HG02981 (cell line): ENCODE measurements around the gene GZF1.

Source experiments
- ATAC-seq: cut with Tn5 transposase; IDR thresholded peaks from one replicate; pipeline ENCODE4 v1.9.1; 2021; ENCODE audit warnings: mild to moderate bottlenecking, moderate library complexity; ENCODE audit not compliant: unreplicated experiment

Gene GZF1

DNA sequence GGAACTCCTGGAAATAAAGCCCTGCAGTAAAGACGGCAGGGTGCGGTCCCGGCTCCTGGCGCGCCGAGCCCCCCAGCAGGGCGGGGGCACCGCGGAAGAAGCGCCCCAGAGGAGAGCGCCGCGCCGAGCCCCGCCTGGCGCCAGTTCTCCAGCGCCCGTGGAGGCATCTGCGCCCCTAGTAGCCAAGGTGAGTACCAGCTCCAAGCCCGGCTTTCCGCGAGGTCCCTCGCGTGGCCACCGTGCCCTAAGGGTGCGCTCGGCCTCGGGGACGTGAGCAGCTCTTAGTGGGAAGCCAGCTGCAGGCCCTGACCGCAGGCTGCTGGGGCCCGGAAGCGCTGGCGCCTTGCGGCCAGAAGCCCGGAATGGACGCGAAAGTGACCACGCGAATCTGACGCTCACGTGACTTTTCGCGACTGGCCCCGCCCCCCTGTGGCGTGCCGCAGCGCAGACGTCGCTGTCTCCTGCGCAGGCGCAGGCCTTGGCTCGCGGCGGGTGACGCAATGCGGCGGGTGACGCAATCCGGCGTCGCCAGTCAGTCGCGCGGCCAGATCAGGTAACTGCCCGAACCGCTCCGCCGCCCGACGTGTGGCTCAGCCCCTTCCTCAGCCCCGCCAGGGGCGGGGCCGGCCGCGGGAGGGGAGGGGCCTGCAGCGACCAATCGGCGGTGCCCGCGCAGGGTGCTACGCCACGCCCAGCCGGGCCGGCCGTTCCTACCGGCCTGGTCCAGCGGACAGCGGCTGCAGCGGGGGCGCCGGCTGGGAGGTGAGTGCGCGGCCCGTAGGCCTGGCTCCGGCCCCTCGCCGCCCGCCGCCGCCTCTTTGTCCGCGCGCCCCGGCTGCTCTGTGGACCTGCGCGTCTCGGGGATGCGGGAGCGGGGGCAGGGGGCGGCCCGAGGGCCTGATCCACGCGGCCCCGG is at the start of gene GZF1:
TSS of gene GZF1 (plus strand) at position 707 of the 916 bp plus-strand sequence. CDS start 2,202 bp downstream, outside the sequence.
- ATAC-seq = peak; percentile 66

DNA sequence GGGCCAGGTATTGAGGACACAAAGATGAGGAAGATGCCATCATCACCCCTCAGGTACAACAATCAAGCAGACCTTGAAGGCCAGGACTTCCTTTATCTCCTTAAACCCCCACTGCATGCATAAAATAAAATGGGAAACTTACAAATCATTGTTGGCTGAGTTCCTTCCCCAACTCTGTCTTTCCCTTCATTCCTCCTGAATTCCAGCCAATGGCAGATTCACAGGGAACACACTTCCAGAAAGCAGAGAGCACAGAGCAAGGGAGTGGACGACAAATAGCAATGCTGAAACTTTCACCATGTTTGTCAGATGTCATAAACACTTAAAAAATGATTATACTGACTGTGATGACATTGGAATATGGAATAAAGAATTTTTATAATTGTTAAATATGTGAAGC is 48.7 kb upstream of the GZF1 start:
- ATAC-seq = no peak

DNA sequence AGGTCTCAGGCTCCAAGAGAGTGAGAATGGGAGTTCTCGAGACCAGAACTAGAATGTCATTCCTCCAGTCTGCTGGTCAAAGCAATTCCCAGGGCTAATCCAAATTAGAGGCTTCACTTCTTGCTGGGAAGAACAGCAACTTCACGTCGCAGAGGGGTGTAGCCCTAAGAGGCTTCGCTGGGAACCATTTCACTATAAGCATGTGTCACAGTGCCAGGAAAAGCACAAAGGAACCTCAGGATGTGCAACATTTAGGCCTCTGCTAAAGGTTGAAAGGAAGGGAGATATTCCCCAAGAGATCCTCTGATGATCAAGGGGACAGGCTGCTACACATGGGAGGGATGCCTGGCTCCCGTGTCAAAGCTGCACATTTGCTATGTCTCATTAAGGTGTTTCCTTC is 47.3 kb upstream of the GZF1 start:
- no peak for ATAC-seq

DNA sequence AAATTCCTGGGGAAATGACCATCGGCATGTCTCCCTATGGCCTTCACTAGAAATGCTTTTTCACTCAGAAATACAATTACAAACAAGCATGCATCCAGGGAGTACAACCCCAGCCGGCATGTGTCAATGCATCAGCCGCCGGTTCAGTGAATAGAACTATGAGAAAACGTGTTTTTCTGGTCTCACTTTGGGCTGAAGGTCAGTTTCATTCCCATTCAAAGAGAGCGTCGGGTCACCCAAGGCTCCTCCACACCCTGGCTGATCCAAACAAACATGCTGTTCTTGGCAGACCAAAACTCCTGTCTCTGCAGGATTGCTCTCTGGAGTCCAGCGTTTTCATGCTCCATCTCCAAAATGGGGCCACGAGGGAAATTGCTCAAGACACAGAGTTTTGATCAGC is 46.9 kb upstream of the GZF1 start:
- no peak for ATAC-seq

DNA sequence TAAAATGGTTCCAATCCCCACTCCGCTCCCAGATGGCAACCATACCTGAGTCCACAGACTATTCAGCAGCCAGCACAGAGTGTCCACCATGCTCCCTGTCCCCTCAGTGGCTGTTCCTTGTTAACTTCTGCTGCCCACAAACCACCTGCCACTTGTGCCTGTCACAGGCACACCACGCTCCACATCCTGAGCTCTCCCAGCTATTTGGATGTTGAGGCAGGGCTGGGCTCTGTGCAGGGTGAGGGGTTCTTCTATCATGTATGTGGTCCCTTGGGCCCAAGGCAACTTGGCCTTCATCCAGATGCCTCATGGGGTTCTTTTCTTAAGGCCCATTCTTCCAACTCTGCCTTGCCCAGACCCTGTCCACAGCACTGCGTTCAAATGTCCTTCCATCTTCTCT is 45.4 kb upstream of the GZF1 start:
- ATAC-seq = no peak

DNA sequence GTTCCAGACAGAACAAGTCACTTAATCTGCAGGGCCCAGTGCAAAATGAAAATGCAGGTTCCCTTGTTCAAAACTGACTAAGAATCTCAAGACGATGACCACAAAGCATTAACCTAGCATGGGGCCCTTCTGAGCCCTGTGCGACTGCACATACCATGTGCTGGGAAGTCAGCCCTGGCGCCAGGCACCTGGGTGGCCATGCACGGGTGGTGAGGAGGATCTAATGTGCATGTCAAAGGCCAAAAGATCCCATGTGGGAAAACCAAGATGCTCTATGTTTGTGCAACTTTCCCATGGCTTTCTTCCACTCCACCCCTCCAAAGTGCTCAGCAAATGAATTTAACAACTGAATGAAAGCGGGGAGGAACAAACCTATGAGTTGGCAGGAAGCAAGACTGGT is 44.9 kb upstream of the GZF1 start:
- ATAC-seq = no peak

DNA sequence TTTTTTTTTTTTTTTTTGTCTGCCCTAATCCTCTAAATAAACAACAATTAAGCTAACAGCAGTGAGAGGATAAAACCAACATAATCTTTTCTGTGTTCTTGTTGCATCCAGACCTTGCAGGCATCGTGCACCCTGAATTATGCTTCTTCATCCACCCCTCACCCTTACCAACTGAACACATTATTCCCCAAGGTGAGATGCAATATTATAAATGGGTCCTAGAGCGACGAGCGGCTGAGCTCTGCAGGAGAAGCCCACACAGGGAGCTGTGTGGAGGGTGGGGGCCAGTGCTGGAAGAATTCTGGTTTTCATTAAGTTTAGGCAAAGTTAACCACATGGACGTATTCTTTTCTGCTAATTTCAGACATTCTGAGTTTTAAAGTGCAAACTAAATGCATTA is 43.6 kb upstream of the GZF1 start:
- ATAC-seq = no peak

DNA sequence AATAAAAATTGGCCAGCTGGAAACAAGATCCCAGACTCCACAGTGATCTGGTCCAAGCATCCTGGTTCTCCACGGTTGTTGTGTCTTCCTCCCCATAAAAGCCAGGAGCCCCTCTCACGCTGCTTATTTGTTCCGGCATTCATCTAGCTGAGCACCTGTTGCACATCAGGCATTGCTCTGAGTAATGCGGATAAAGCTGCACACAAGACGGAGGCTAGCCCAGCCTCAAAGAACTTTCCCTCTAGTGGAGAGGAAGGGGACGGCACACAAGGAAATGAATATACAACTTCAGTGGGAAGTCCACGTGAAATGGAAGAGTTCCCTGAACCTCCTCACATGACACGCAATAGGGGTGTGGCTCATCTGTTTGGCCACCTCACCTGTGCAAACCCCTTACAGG is 41.7 kb upstream of the GZF1 start:
- no peak for ATAC-seq

DNA sequence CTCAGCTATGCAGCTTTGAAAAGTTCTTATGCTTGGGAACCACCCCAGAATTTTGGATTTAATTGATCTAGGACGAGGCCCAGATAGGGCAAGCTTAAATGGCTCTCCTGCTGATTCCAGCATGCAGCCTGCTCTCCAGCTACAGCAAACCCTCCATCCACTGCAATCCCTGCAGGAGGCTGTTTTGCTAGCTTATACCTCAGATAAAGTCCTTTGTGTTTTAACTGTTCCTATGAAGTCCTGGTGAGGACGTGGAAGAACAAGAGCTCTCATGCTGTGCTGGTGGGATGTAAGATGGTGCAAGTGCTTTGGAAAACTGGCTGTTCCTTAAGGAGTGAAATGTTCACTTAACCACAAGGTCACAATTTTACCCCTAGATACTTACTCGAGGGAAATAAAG is 36.9 kb upstream of the GZF1 start:
- no peak for ATAC-seq

DNA sequence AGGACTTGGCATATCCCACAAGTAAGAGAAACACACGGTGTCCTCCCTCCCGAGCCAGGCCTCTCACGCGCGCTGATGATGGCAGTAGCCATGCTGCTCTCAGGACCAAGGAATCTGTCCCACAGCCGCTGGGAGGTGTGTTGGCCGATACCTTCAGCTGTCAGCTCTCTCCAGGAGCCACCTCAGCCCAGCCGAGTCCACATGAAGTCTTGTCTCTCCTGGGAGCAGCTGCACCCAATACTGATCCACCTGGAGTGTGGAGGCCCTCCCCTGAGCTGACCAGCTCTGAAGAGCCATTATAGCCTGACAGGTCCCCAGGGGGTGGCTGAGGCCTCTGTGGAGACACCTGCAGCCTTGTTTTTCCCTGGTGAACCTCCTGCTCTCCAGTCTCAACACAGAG is 35.2 kb upstream of the GZF1 start:
- no peak for ATAC-seq

DNA sequence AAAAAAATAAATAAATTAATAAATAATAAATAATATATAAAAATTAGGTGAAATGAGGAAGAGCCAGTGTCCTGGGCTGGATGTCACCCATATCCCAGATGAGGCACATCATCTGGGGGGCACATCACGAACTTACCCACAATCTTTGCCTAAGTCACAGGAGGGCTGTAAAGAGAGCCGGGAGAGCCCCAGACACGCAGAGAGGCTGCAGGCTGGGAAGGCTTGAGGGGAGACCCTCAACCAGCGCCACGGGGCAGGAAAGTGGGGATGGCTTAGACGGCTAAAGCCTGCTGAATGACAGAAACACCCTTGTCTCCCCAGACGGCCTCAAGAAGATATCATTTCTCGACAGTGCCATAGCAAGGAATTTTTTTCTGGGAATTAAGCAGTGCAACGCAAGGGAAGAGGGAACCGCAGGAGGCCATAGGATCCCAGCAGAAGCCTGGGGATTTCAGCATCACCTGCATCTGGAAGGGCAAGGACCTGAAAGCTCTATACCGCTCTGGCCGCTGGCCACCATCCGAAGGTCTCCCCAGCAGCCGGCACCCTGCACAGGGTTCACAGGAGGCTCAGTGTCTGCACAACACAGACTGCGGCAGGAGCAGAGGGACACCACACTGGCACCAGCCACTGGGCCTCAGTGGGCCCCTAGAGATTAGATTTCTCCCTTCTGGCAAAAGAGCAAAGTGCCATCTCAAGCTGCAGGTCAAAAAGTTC is 34.2 kb upstream of the GZF1 start:
- no peak for ATAC-seq

DNA sequence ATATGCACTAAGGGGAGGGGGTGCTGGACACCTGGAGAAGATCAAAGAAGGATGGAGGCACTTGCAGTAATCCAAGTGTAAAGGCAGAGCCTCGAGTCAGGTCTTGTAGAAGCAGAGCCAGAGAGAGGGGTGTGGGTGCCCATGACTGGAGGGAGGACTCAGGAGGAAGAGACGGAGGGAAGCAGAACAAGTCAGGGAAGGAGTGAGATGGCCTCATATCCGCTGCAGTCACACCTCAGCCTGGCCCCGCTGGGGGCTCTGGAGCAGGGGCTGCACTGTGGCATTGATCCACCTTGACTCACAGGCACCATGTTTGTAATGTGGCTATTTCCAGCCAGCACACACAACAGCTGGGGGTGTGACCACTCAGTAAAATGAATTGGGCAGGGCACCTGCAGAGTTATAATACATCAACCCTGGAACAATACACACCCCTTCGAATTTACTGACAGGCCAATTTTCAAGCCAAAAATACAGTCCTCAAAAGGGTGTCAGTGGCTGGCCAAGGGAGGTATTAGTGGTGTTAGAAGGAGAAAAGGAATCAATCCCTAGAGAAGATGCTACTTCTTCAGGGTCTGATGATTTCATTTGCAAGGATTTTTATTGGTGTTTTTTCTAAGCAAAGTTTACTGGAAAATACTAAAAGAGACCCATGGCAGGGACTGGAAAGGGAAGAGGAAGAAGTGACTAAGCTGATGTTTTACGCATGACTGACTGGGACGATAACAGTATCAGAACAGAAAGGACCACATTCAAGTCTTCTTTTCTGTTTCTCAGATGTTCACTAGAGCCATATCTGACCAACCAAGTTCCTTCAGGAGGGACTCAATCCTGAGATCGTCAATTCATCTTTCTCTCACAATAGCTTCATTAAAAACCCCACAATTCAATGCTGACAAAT is 30.3 kb upstream of the GZF1 start:
- ATAC-seq = no peak

DNA sequence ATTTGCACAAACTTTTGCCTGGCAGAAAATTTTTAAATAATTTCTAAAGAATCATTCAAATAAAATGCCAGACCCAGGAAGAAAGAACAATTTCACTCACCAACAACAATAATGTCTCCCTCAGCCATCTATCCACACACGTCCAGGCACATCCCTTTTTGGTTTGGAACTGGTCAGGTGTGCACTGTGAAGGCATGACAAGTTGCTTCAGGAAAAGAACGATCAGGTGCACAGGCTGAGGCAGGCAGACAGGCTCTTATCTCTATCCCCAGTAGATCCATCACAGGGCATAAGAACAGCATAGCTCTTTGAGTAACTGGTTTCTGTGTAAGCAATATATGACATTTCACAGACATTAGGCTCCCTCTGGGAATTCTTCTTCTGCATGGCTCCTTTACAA is 29.5 kb upstream of the GZF1 start:
- no peak for ATAC-seq

DNA sequence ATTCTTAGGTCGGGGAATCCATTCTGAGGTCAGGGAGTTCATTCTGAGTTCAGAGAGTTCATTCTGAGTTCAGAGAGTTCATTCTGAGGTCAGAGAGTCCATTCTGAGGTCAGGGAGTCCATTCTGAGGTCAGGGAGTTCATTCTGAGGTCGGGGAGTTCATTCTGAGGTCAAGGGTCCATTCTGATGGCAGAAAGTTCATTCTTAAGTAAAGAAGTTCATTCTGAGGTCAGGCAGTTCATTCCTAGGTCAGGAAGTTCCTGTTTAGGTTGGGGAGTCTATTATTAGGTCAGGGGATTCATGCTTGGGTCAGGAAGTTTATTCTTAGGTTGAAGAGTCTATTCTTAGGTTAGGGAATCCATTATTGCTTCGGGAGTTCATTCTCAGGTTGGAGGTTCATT is 27.9 kb upstream of the GZF1 start:
- ATAC-seq = no peak

DNA sequence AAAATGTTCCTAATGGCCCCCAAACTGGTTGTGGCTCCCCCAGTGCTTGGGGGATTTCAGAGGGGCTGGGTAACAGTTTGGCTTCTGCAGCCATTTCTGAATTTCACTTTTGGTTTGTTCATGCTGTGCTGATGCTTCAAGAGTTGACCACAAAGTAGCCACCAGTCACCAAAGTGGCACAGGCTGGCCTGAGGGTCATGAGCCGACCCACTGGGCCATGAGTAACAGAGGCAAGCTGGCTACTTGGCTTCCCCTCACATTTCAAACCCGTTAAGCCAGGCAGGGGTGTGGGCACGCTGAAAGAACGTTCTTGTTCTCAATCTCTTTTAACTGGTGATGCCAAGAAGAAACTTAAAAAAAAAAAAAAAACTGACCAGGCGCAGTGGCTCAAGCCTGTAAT is 26.5 kb upstream of the GZF1 start:
- no peak for ATAC-seq

DNA sequence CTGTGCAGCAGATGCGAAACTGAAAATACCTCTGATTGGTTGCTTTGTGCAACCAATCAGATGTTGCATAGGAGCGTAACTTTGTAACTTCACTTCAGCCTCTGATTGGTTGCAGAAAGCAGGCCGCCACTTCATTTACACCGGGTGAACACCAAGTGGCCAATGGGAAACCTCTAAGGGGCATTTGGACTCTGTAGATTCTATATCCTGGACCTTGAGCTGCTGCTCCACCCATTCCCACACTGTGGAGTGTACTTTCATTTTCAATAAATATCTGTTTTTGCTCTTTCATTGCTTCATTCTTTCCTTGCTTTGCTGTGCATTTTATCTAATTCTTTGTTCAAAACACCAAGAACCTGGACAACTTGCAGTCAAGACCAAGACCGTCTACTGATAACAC is 25.5 kb upstream of the GZF1 start:
- ATAC-seq = no peak

DNA sequence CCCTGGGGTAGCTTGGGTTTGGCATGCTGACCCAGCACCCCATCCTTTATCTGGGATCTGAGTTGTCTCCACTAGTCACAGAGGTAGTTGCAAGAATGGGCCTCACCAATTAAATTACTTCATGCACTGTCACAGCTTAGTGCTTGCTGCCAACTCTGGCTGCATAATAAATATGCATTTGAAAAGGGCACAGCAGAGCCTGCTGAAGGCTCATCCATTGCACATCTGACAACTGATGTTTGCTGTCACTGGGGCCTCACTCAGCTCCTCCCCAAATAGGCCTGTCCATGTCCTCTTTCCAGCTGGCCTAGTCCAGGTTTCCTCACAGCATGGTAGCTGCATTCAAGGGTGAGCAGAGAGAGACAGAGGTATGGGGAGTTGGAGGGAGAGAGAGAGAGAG is 24.7 kb upstream of the GZF1 start:
- no peak for ATAC-seq

DNA sequence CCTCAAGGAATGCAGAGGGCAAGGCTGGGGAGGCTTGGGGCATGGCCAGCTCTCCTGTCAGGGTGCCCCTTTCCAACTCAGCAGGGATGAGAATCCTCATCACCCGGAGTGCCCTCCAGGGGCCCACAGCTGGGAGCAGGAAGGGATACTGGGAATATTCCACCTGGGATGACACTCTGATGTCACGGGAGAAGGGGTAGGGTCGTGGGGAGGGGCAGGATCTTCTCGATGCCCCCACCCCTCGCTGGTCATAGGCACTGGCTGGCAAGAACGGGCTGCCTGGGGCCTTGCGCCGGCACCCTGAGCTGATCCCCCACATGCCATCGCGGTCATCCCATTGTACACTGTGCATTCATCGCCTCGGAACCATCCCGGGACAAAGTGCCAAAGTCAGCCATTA is 22.0 kb upstream of the GZF1 start:
- no peak for ATAC-seq

DNA sequence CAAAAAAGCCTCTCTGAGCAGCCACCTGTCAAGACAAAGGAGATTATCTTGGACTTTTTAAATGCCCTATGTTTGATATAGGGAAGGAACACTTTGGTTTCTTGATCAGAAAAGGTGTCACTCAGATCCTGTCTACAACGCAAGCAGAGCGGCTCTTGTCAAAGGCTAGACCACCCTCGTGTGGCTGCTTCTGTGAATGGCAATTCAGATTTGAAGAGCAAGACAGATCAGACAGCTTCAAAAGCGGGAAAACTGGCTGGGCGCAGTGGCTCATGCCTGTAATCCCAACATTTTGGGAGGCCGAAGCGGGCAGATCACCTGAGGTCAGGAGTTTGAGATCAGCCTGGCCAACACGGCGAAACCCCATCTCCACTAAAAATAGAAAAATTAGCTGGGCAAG is 21.5 kb upstream of the GZF1 start:
- peak; percentile 54 for ATAC-seq

DNA sequence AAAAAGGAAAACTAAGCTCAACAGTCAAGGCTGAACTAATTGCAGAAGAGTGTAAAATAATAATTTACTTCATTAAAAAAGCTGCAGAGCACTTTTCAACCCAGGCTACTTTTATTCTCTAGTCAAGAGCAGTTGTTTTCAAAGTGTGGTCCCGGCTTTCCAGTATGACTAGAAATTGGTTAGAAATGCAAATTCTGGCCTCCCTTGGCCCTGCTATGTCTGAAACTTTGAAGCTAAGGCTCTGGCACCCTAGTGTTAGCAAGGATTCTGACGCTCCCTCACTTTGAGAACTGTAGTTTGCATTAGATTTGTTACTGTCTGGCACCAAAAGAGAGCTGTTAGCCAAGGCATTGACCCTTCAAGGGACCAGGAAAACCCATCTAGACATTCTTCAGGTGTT is 20.9 kb upstream of the GZF1 start:
- ATAC-seq = peak; percentile 49

DNA sequence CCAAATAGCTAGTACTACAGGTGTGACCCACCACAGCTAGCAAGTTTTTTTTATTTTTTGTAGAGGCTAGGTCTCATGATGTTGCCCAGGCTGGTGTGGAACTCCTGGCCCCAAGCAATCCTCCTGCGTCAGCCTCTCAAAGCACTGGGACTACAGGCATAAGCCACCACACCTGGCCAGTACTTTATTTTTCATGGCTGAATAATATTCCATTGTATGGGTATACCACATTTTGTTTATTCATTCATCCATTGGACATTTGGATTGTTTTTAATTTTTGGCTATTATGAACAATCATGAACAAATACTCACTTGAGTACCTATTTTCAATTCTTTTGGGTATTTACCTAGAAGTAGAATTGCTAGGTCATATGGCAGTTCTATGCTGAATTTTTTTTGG is 18.4 kb upstream of the GZF1 start:
- no peak for ATAC-seq
